Coronary artery (tissue), 2 donors: ENCODE results near the gene XRCC1.

Experiments used
- DNase-seq: peaks from one replicate; pipeline ENCODE4 v3.0.0-alpha.2; 2017; ENCODE audit warnings: low spot score
- H3K27ac ChIP-seq, 2 donors: fragments of 200-600 bp; sonication (generic); one replicate each; pipeline ENCODE4 v1.5.1; 2016 to 2019
- H3K4me3 ChIP-seq: fragments of 200-600 bp; sonication (generic); 2 replicates; pipeline ENCODE4 v1.5.1; 2016; ENCODE audit warnings: mild to moderate bottlenecking, moderate library complexity
- TF ChIP-seq, protein P1 (sequence below): fragments of 200-600 bp; sonication (generic); IDR thresholded peaks from one replicate; pipeline ENCODE4 v1.5.1; 2019; ENCODE audit warnings: antibody characterized with exemption

The XRCC1 gene

DNA sequence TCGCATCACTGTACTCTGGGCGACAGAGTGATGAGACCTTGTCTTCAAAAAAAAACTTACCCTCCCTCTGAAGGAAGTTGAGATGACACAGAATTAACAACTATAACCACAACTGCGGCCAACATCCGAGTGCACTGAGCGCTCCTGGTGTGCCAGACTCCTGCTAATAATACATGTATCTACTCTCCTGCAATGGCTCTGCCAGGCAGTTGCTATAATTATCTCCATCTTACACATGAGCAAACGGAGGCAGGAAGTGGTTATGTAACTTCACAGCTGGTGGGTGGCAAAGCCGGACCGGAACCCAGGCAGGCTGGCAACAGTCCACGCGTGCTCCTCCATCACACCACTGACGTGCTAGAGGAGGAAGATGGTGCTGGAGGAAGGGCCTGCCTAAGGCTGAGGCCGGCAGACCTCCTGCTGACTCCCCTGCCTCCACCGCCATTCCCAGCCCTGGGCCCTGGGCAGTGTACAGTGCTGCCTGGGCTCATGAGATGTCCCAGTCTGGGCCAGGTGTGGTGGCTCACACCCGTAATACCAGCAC lies 12.6 kb downstream of the XRCC1 start:
- Histone ChIP-seq H3K27ac (peak overlapping the region; percentile 77), H3K4me3 (no peak overlapping the region)
- no peak for DNase-seq
- TF ChIP-seq, protein P1, sequence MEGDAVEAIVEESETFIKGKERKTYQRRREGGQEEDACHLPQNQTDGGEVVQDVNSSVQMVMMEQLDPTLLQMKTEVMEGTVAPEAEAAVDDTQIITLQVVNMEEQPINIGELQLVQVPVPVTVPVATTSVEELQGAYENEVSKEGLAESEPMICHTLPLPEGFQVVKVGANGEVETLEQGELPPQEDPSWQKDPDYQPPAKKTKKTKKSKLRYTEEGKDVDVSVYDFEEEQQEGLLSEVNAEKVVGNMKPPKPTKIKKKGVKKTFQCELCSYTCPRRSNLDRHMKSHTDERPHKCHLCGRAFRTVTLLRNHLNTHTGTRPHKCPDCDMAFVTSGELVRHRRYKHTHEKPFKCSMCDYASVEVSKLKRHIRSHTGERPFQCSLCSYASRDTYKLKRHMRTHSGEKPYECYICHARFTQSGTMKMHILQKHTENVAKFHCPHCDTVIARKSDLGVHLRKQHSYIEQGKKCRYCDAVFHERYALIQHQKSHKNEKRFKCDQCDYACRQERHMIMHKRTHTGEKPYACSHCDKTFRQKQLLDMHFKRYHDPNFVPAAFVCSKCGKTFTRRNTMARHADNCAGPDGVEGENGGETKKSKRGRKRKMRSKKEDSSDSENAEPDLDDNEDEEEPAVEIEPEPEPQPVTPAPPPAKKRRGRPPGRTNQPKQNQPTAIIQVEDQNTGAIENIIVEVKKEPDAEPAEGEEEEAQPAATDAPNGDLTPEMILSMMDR, result no peak

DNA sequence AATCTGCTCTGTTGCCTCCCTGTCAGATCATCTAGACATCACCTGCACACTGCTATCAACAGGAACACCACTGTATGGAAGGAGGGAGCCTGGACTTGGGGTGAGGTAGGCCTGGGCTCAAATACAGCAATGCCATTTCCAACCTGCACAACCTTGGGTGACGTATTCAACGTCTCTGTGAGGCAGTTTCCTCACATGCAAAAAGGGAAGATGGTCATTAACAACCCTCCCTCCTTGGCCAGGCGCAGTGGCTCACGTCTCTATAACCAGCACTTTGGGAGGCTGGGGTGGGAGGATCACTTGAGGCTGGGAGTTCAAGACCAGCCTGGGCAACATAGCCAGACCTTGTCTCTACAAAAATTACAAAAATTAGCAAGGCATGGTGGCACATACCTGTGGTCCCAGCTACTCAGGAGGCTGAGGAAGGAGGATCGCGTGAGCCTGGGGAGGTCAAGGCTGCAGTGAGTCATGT lies 13.1 kb downstream of the XRCC1 start:
- TF ChIP-seq, protein P1, result no peak
- DNase-seq, result no peak
- peak overlapping the region; percentile 77 for H3K27ac ChIP-seq
- no peak overlapping the region for H3K4me3 ChIP-seq

DNA sequence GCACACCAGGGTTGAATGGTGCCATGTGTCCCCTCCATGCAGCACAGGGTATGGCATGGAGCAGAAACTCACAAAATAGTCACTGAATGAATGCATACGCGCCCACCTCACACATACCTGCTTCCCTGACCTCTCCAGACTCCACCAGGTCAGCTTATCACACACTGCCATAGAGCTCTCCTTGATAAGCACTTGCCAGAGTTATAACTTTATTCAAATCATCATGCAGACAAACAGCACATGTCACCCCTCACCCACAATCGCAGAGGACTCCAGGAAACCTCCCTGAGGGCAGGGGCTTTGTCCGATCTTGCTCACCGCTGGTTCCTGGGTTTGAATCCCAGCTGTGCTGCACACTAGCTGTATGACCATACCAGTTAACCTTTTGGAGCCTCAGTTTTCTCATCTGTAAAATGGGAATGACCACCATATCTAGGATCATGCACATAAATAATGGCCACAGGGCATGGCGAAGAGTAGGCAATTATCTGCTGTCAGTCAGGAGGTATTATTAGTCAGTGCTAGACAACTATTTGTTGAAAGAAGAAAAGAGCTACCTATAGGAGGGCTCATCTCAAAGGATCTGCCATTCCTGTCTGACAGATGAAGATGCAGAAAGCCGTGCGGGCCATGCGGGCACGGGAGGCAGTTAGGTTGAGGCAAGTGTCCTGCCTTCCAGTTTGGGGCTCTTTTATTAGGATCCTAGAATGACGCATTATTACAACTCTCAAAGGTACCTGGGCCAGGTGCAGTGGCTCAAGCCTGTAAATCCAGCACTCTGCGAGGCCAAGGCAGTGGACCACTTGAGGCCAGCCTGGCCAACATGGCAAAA lies 14.0 kb downstream of the XRCC1 start:
- no peak overlapping the region for H3K4me3 ChIP-seq
- DNase-seq, result no peak
- no peak overlapping the region for H3K27ac ChIP-seq
- TF ChIP-seq, protein P1, result no peak

DNA sequence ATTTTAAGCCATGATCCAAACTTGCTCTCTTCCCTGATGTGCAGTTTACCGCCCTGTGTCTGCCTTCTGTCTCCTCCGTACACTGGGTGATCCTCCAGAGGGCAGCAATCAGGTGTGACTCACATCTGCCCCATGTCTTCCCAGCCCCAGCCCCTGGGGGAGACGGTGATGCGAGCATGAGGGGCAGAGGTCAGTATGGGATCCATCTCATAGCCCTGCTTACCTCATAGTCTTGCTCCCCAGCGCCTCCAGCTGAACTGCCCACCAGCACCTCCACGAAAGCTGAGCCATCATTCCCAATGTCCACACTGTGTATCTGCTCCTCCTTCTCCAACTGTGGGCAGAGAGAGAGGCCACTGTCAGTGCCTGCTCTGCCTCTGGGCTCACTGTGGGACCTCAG lies 14.6 kb downstream of the XRCC1 start:
- H3K27ac ChIP-seq, result no peak overlapping the region
- no peak for DNase-seq
- TF ChIP-seq, protein P1, result no peak
- H3K4me3 ChIP-seq, result no peak overlapping the region

DNA sequence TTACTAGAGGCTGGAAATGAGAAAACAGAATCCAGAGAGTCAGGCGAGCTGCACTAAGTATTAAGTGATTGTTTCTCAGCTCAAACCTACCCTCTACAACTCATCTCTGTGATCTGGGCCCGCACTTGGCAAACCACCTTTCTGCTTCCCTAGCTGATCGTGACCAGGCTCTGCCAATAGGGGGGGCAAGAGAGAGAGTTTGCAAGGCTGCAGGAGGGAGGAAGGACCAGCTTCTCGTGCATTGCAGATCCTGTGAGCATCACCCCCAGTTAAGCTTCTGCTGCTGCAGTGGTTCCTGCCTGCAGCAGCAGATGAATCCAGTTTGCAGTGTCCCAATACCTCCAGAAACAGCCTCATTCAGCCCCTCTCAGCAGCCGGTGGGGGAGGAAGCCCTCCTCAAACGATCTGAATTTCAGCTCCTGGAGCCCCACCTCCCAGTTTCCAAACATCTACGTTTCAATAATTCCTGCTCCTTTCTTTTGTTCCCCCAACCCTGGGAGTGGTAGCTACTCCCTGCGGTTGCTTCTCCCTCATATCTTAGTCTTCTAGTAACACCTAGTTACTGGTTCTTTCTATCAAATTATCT lies 20.0 kb downstream of the XRCC1 start:
- TF ChIP-seq, protein P1, result peak; percentile 23
- DNase-seq, result no peak
- Histone ChIP-seq H3K27ac (no peak overlapping the region), H3K4me3 (no peak overlapping the region)

DNA sequence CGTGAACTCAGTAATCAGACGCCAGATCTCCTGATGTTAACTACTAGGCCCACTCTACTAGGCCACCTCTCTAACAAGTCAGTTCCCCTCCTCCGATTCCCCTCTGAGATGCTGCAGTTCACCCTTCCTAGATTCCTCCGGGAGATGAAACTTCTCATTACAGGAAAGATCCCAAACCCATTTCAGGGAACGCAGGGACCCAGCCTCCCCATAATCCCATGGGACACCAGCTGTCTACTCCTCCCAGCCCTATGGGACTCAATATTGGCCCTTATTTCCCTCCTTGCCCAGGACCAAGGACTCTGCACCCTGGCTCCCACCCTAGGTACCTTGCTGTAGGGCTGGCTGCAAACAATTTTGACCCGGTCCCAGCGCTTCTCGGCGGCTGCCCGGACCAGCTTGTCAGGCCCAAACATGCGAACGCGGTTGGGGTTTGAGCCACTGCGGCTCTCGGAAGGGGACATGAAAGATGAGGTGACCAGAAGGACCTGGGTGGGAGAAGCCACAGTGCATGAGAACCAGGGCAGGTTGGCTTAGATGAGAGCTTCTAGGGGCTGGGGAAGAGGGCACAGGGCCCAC lies 20.9 kb downstream of the XRCC1 start:
- no peak overlapping the region for H3K4me3 ChIP-seq
- TF ChIP-seq, protein P1, result no peak
- H3K27ac ChIP-seq, result no peak overlapping the region
- no peak for DNase-seq
